HepG2 (cell line): ENCODE data around the gene TUBB3. TPM values are rescaled to one million over a fixed set of nuclear protein-coding genes. Genes with fewer than 3 reads are reported as not detected.
A peak's percentile ranks its signal among the peaks of the same experiment; 100 is the strongest.

Experiments used
- ATAC-seq: fragments of 200-7000 bp; cut with Tn5 transposase; 3 replicates; pipeline ENCODE4 v1.9.1; 2020; ENCODE audit warnings: mild to moderate bottlenecking, moderate library complexity
- BruUV-seq: library from RNA; stranded (reverse); fragments of 400-500 nt; replicated peaks from 2 replicates; lab custom pipeline; 2021; lab: Mats Ljungman, UMichigan
- CTCF ChIA-PET: fragments of 300-600 bp; formaldehyde crosslinking; extraction: SDS; loops from one replicate; lab custom pipeline; 2021; ENCODE audit warnings: low total read pairs, inconsistent platforms, low intra/inter-chr PET ratio; lab: Yijun Ruan, JAX
- POLR2A ChIA-PET: fragments of 350-600 bp; sonication (Branson Sonifier 250); formaldehyde crosslinking; loops from one replicate; lab custom pipeline; 2020; ENCODE audit warnings: antibody characterized with exemption, inconsistent platforms; lab: Yijun Ruan, JAX
- DNase-seq: peaks from one replicate; pipeline ENCODE4 v3.0.0-alpha.2; 2015; ENCODE audit warnings: low spot score
- FAIRE-seq: peaks from 3 replicates; lab custom pipeline; 2011; peaks lifted over from hg19 to GRCh38; lab: Jason Lieb, UNC
- H2AFZ ChIP-seq: one replicate; pipeline ENCODE4 v1.6.1; 2011; ENCODE audit warnings: low read length, inconsistent platforms
- H3K27ac ChIP-seq: fragments of 300-600 bp; 3 replicates; pipeline ENCODE4 v1.8.0; 2011; ENCODE audit warnings: mixed run types, mild to moderate bottlenecking, mixed read lengths, low read length, inconsistent platforms; ENCODE audit not compliant: insufficient read depth; ENCODE audit errors: extremely low read length
- H3K27me3 ChIP-seq, 2 experiments: fragments of 200-600 bp in 1 of 2; 2 replicates in 1 of 2; 3 replicates in 1 of 2; pipeline versions ENCODE4 v1.6.0 to v1.8.0; 2011; ENCODE audit warnings: low read length in 2 of 2, mild to moderate bottlenecking in 2 of 2, moderate library complexity in 2 of 2, inconsistent platforms in 1 of 2; ENCODE audit not compliant: insufficient read depth in 2 of 2, control insufficient read depth in 1 of 2
- H3K36me3 ChIP-seq, 2 experiments: fragments of 200-600 bp in 1 of 2; replicated peaks in 1 of 2; 2 replicates in 1 of 2; 3 replicates in 1 of 2; pipeline versions ENCODE4 v1.5.1 to v1.8.0; 2011; ENCODE audit warnings: low read length in 2 of 2, inconsistent platforms in 1 of 2; ENCODE audit not compliant: insufficient read depth in 2 of 2, control insufficient read depth in 1 of 2
- H3K4me1 ChIP-seq: 2 replicates; pipeline ENCODE4 v1.5.1; 2012; ENCODE audit warnings: low read length, inconsistent platforms; ENCODE audit not compliant: insufficient read depth
- H3K4me2 ChIP-seq: 2 replicates; pipeline ENCODE4 v1.6.0; 2011; ENCODE audit warnings: low read depth, low read length, inconsistent platforms
- H3K4me3 ChIP-seq, 3 experiments: fragments of 200-600 bp in 1 of 3; sonication (generic), shearing (Covaris generic) in 1 of 3; replicated peaks in 1 of 3; 2 replicates each; pipeline ENCODE4 v1.5.1; 2011 to 2016; ENCODE audit warnings: low read length in 3 of 3, inconsistent platforms in 2 of 3, low read depth in 2 of 3, mild to moderate bottlenecking in 2 of 3, control low read depth in 1 of 3, mixed read lengths in 1 of 3; ENCODE audit not compliant: insufficient read depth in 1 of 3
- H3K79me2 ChIP-seq: one replicate; pipeline ENCODE4 v1.6.1; 2011; ENCODE audit warnings: low read length, inconsistent platforms; ENCODE audit not compliant: insufficient read depth
- H3K9ac ChIP-seq: 2 replicates; pipeline ENCODE4 v1.6.0; 2011; ENCODE audit warnings: mild to moderate bottlenecking, low read depth, low read length, inconsistent platforms; ENCODE audit not compliant: insufficient read depth
- H3K9me3 ChIP-seq: 2 replicates; pipeline ENCODE4 v1.5.1; 2012; ENCODE audit warnings: mild to moderate bottlenecking, low read length
- H4K20me1 ChIP-seq: 2 replicates; pipeline ENCODE4 v1.6.0; 2011; ENCODE audit warnings: inconsistent platforms, mild to moderate bottlenecking, low read length, moderate library complexity; ENCODE audit not compliant: insufficient read depth
- AGO2 ChIP-seq: fragments of 200-400 bp; formaldehyde crosslinking; optimal IDR thresholded peaks from 2 replicates; pipeline ENCODE3; 2017; ENCODE audit warnings: mild to moderate bottlenecking, low read depth, low read length, moderate library complexity
- POLR2G ChIP-seq: fragments of 200-400 bp; formaldehyde crosslinking; IDR thresholded peaks from 2 replicates; pipeline ENCODE4 v1.6.1; 2018; ENCODE audit warnings: mild to moderate bottlenecking, low read depth, low read length, moderate library complexity
- RBFOX2 ChIP-seq: fragments of 200-400 bp; formaldehyde crosslinking; IDR thresholded peaks from 2 replicates; pipeline ENCODE4 v1.6.1; 2017; ENCODE audit warnings: low read depth, mild to moderate bottlenecking, low read length
- RNF219 ChIP-seq: sonication (generic); formaldehyde crosslinking; IDR thresholded peaks from 2 replicates; pipeline ENCODE4 v1.5.0; 2020; ENCODE audit warnings: mild to moderate bottlenecking, missing genetic modification reagents
- SP5 ChIP-seq: IDR thresholded peaks from 2 replicates; pipeline ENCODE4 v1.6.1; 2016; ENCODE audit warnings: low read depth, borderline replicate concordance
- ZNF317 ChIP-seq: sonication (generic); formaldehyde crosslinking; IDR thresholded peaks from 2 replicates; pipeline ENCODE4 v1.5.0; 2020; ENCODE audit warnings: mild to moderate bottlenecking, missing genetic modification reagents
- ZNF570 ChIP-seq: sonication (generic); formaldehyde crosslinking; IDR thresholded peaks from 2 replicates; pipeline ENCODE4 v1.4.0; 2020; ENCODE audit warnings: mild to moderate bottlenecking, missing genetic modification reagents, borderline replicate concordance
- ZSCAN29 ChIP-seq: sonication (generic); formaldehyde crosslinking; conservative IDR thresholded peaks from 2 replicates; pipeline ENCODE4 v1.4.0; 2020; ENCODE audit warnings: mild to moderate bottlenecking, missing genetic modification reagents
- WGBS: methylation state at CpG from one replicate; pipeline ENCODE4 v1.1.6; 2017; ENCODE audit warnings: low lambda C conversion rate; 5-methylcytosine and 5-hydroxymethylcytosine counted together
- in situ Hi-C: cut with HindIII; loops from 2 replicates; pipeline ENCODE4 v1.10.0; 2017; ENCODE audit warnings: low pct_unique_long_range_greater_than_20kb; ENCODE audit not compliant: extremely low pct_ligation_motif_present
- intact Hi-C: fragments of 100-400 bp; cut with micrococcal nuclease; formaldehyde crosslinking; loops from one replicate; pipeline ENCODE4 v1.10.0; 2022; ENCODE audit not compliant: unreplicated experiment
- polyA plus RNA-seq, 8 experiments: library from polyadenylated mRNA; depleted of rRNA in 3 of 8; stranded (reverse) in 7 of 8; unstranded in 1 of 8; fragments of >200 nt; fragmentation: Illumina TruSeq in 4 of 8; extraction: Trizol in 4 of 8; gene quantifications; 2 replicates each; pipeline versions ENCODE4 v1.2.1 to v1.2.3, GENCODE V29; 2011 to 2016; ENCODE audit warnings: low read depth in 4 of 8, missing spikeins in 1 of 8, mixed read lengths in 1 of 8; ENCODE audit not compliant: insufficient read depth in 1 of 8
- total RNA-seq, 5 experiments: library from RNA; depleted of rRNA; stranded (reverse); fragments of >200 nt; fragmentation: Illumina TruSeq; extraction: Trizol; gene quantifications; 2 replicates each; pipeline ENCODE4 v1.2.3, GENCODE V29; 2016; ENCODE audit warnings: low read depth in 1 of 5

TUBB3 gene
- total and polyA plus RNA-seq, 2 of the 13 experiments (the other 11 are each of a cell fraction or from before 2014, with no cell fraction given): 110 to 185 TPM

- peaks cover 20 to 25% of the 10 kb centered on the region in 2 experiments; a peak in 4 of 5 replicates for H3K36me3 ChIP-seq
- FAIRE-seq (no peak), ATAC-seq (peak; percentile 5), DNase-seq (no peak)
- no peaks in the 10 kb centered on the region for H3K9me3 ChIP-seq
- no TSS peak for BruUV-seq
- peaks cover 0 to 18% of the 10 kb centered on the region in 2 experiments; a peak in 3 of 5 replicates for H3K27me3 ChIP-seq
- no peaks in the 10 kb centered on the region for H3K79me2 ChIP-seq
- 96% methylated on average over 10 of the region's 14 CpGs for WGBS
- intact Hi-C loops: no loop called here
- H3K27ac ChIP-seq: no peak overlapping the region
- H3K9ac ChIP-seq: no peak overlapping the region
- no peak overlapping the region for H2AFZ ChIP-seq
- H4K20me1 ChIP-seq: peaks cover 2% of the 10 kb centered on the region; the same call in 1 of the 2 replicates
- H3K4me1 ChIP-seq: peaks cover 25% of the 10 kb centered on the region
- H3K4me2 ChIP-seq: no peak overlapping the region
- no peak overlapping the region for H3K4me3 ChIP-seq
- no peak for TF ChIP-seq ZSCAN29 (CRISPR knock-in tag)
- TF ChIP-seq SP5 (CRISPR knock-in tag): no peak
- TF ChIP-seq RNF219: no peak
- TF ChIP-seq ZNF570 (CRISPR knock-in tag): no peak
- TF ChIP-seq RBFOX2: peak; percentile 33; the same call in 1 of the 2 replicates
- peak; percentile 44; the same call in 1 of the 2 replicates for TF ChIP-seq POLR2G
- TF ChIP-seq AGO2: peak; percentile 95
- TF ChIP-seq ZNF317: no peak
- POLR2A ChIA-PET: interaction anchor here (9.0 kb wide), 1 partner anchor 14 kb away, joined by 86 read pairs; the partner anchor contains the start of gene TUBB3
- CTCF ChIA-PET: no interaction called here
- in situ Hi-C loops: no loop called here
Measured at GRCh38 chr16:89936508-89936907, 13.4 kb downstream of the TUBB3 start.
